HFF-Myc (cell line): ENCODE measurements around the gene SLC13A2.

Experiments used
- DNase-seq: peaks from one replicate; pipeline ENCODE4 v3.0.0-alpha.2; 2011; ENCODE audit warnings: low read depth; ENCODE audit errors: extremely low read depth
- H3K4me3 ChIP-seq: replicated peaks from 2 replicates; pipeline ENCODE4 v1.5.1; 2011; ENCODE audit warnings: low read depth, mild to moderate bottlenecking, control low read depth, low read length
- CTCF ChIP-seq: IDR thresholded peaks from 2 replicates; pipeline ENCODE4 v1.5.1; 2012; ENCODE audit warnings: mild to moderate bottlenecking, low read depth, low read length, control low read depth; ENCODE audit errors: missing control alignments

SLC13A2 gene

GRCh38 chr17:28524476-28525424 is 51.3 kb downstream of the SLC13A2 start:
- TF ChIP-seq CTCF = no peak
- no peak overlapping the region for H3K4me3 ChIP-seq
- peak; percentile 20 for DNase-seq

- no peak for TF ChIP-seq CTCF
- no peak overlapping the region for H3K4me3 ChIP-seq
- no peak for DNase-seq
Measured at GRCh38 chr17:28526381-28526780, 52.9 kb downstream of the SLC13A2 start.

GRCh38 chr17:28527181-28527681 is 53.8 kb downstream of the SLC13A2 start:
- no peak for TF ChIP-seq CTCF
- no peak overlapping the region for H3K4me3 ChIP-seq
- no peak for DNase-seq

- no peak for TF ChIP-seq CTCF
- H3K4me3 ChIP-seq = no peak overlapping the region
- no peak for DNase-seq
Measured at GRCh38 chr17:28527859-28528258, 54.4 kb downstream of the SLC13A2 start.

GRCh38 chr17:28528327-28529012 is 55.0 kb downstream of the SLC13A2 start:
- no peak for DNase-seq
- TF ChIP-seq CTCF = no peak
- H3K4me3 ChIP-seq = no peak overlapping the region

GRCh38 chr17:28529013-28529400 is 55.6 kb downstream of the SLC13A2 start:
- H3K4me3 ChIP-seq = no peak overlapping the region
- no peak for TF ChIP-seq CTCF
- no peak for DNase-seq
